ENCODE results near the gene DEK. TPM values are rescaled to one million over a fixed set of nuclear protein-coding genes. Genes with fewer than 3 reads are reported as not detected.

The DEK gene
- total RNA-seq, 6 experiments from 2014 or later: 17.8 to 49.2 (median 27.1) TPM

- no peak for ATAC-seq
- 54% methylated on average over 7 of the region's 7 CpGs for WGBS (ENCODE audit: insufficient coverage, low coverage, low lambda C conversion rate, missing lambda C conversion rate)
- intact Hi-C loops (cut with DNase I): no loop called here
- Histone ChIP-seq H3K4me1 (no peaks in the 10 kb centered on the region), H3K9me3 (no peaks in the 10 kb centered on the region), H3K4me3 (no peak overlapping the region), H3K27me3 (no peaks in the 10 kb centered on the region), H3K27ac (no peak overlapping the region), H3K36me3 (peaks cover 0 to 28% (median 5%) of the 10 kb centered on the region in 4 donors)
- no peak for DNase-seq
- no peak for TF ChIP-seq CTCF (IDR thresholded peaks at IDR 0.05)
- TF ChIP-seq POLR2A (IDR thresholded peaks at IDR 0.05): no peak
Measured at GRCh38 chr6:18219591-18219990, 44.7 kb downstream of the DEK start.

GRCh38 chr6:18218233-18218632 is 46.1 kb downstream of the DEK start:
- DNase-seq (no peak), ATAC-seq (no peak)
- WGBS (ENCODE audit: insufficient coverage, low coverage, low lambda C conversion rate, missing lambda C conversion rate): 100% methylated on average over 2 of the region's 3 CpGs
- H3K27ac ChIP-seq: no peak overlapping the region
- no peaks in the 10 kb centered on the region for H3K27me3 ChIP-seq
- peaks cover 0 to 25% (median 4%) of the 10 kb centered on the region in 4 donors for H3K36me3 ChIP-seq
- no peaks in the 10 kb centered on the region for H3K4me1 ChIP-seq
- no peak for TF ChIP-seq CTCF (IDR thresholded peaks at IDR 0.05)
- no peak for TF ChIP-seq POLR2A (IDR thresholded peaks at IDR 0.05)
- no peak overlapping the region for H3K4me3 ChIP-seq
- intact Hi-C loops (cut with DNase I): no loop called here
- no peaks in the 10 kb centered on the region for H3K9me3 ChIP-seq

GRCh38 chr6:18216411-18216810 is 47.9 kb downstream of the DEK start:
- intact Hi-C loops (cut with DNase I): no loop called here
- DNase-seq (no peak), ATAC-seq (no peak)
- H3K27me3 ChIP-seq: no peaks in the 10 kb centered on the region
- WGBS (ENCODE audit: insufficient coverage, low coverage, low lambda C conversion rate, missing lambda C conversion rate): 84% methylated on average over 7 of the region's 7 CpGs
- H3K9me3 ChIP-seq: no peaks in the 10 kb centered on the region
- no peak overlapping the region for H3K4me3 ChIP-seq
- no peak overlapping the region for H3K27ac ChIP-seq
- no peak for TF ChIP-seq CTCF (IDR thresholded peaks at IDR 0.05)
- peaks cover 0 to 20% (median 2%) of the 10 kb centered on the region in 4 donors for H3K36me3 ChIP-seq
- H3K4me1 ChIP-seq: no peaks in the 10 kb centered on the region

GRCh38 chr6:18215436-18215835 is 48.9 kb downstream of the DEK start:
- Histone ChIP-seq H3K27ac (no peak overlapping the region), H3K27me3 (no peaks in the 10 kb centered on the region), H3K4me3 (no peak overlapping the region), H3K36me3 (peaks cover 0 to 19% (median 2%) of the 10 kb centered on the region in 4 donors), H3K4me1 (peaks cover 0 to 4% (median 0%) of the 10 kb centered on the region in 4 donors), H3K9me3 (no peaks in the 10 kb centered on the region)
- 61% methylated on average over 5 of the region's 7 CpGs for WGBS (ENCODE audit: insufficient coverage, low coverage, low lambda C conversion rate, missing lambda C conversion rate)
- intact Hi-C loops (cut with DNase I): no loop called here
- peak in 2 of 4 donors; percentile 26 to 28 for ATAC-seq
- DNase-seq: no peak
- no peak for TF ChIP-seq POLR2A (IDR thresholded peaks at IDR 0.05)
- no peak for TF ChIP-seq CTCF (IDR thresholded peaks at IDR 0.05)

GRCh38 chr6:18214003-18214402 is 50.3 kb downstream of the DEK start:
- DNase-seq: no peak
- H3K9me3 ChIP-seq: no peaks in the 10 kb centered on the region
- 87% methylated on average over 4 of the region's 4 CpGs for WGBS (ENCODE audit: insufficient coverage, low coverage, low lambda C conversion rate, missing lambda C conversion rate)
- H3K36me3 ChIP-seq: peaks cover 0 to 19% (median 2%) of the 10 kb centered on the region in 4 donors
- no peak for TF ChIP-seq CTCF (IDR thresholded peaks at IDR 0.05)
- no peak for TF ChIP-seq POLR2A (IDR thresholded peaks at IDR 0.05)
- no peak for ATAC-seq
- intact Hi-C loops (cut with DNase I): no loop called here
- H3K27me3 ChIP-seq: no peaks in the 10 kb centered on the region
- H3K27ac ChIP-seq: no peak overlapping the region
- peaks cover 0 to 15% (median 3%) of the 10 kb centered on the region in 4 donors for H3K4me1 ChIP-seq
- H3K4me3 ChIP-seq: no peak overlapping the region
